Measurements from ENCODE around the gene SRF. TPM values are rescaled to one million over a fixed set of nuclear protein-coding genes. Genes with fewer than 3 reads are reported as not detected.

SRF gene
- total RNA-seq = 35.5 and 40.1 TPM in 2 replicates

- H3K27me3 ChIP-seq (ENCODE audit: control insufficient read depth, insufficient read depth, low read length) = no peaks in the 10 kb centered on the region
- H3K36me3 ChIP-seq (ENCODE audit: control insufficient read depth, insufficient read depth, low read length) = no peaks in the 10 kb centered on the region
- TF ChIP-seq, protein P1, sequence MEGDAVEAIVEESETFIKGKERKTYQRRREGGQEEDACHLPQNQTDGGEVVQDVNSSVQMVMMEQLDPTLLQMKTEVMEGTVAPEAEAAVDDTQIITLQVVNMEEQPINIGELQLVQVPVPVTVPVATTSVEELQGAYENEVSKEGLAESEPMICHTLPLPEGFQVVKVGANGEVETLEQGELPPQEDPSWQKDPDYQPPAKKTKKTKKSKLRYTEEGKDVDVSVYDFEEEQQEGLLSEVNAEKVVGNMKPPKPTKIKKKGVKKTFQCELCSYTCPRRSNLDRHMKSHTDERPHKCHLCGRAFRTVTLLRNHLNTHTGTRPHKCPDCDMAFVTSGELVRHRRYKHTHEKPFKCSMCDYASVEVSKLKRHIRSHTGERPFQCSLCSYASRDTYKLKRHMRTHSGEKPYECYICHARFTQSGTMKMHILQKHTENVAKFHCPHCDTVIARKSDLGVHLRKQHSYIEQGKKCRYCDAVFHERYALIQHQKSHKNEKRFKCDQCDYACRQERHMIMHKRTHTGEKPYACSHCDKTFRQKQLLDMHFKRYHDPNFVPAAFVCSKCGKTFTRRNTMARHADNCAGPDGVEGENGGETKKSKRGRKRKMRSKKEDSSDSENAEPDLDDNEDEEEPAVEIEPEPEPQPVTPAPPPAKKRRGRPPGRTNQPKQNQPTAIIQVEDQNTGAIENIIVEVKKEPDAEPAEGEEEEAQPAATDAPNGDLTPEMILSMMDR (IDR thresholded peaks at IDR 0.05; ENCODE audit: insufficient read depth, low read length, poor library complexity, severe bottlenecking) = no peak
- DNase-seq (ENCODE audit: low read depth) = peak; percentile 97
- H3K4me3 ChIP-seq (ENCODE audit: low read depth, low read length) = peak within 1 kb of the TSS; percentile 91
Observed at GRCh38 chr6:43170931-43171706, at the start of gene SRF. Gene SRF, plus strand, starts transcription at chr6:43171269. Its CDS starts 388 bp downstream, at chr6:43171657.

DNA sequence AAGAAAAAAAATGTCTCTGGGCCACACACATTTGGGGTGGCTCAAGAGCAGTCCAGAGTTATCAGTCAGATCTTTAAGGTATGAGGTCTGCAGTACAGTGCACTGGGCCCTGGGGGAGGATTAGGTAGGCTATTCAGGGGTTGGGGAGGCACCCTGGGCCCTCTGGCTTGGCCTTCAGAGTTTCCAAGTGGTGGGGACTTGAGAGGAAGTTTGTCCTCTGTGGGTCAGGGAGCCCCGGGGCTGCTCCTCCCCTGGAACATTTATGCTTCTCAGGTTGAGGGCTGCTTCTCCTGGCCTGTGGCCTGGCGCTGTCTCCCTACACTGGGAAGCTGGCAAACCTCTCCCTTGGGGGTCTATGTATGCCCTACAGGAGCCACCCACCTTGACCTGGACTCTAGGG lies 48.9 kb upstream of the SRF start:
- TF ChIP-seq, protein P1 (IDR thresholded peaks at IDR 0.05; ENCODE audit: insufficient read depth, low read length, poor library complexity, severe bottlenecking) = no peak
- Histone ChIP-seq H3K4me3 (ENCODE audit: low read depth, low read length) (no peak overlapping the region), H3K27me3 (ENCODE audit: control insufficient read depth, insufficient read depth, low read length) (no peaks in the 10 kb centered on the region), H3K36me3 (ENCODE audit: control insufficient read depth, insufficient read depth, low read length) (peaks cover 1% of the 10 kb centered on the region)
- no peak for DNase-seq (ENCODE audit: low read depth)

DNA sequence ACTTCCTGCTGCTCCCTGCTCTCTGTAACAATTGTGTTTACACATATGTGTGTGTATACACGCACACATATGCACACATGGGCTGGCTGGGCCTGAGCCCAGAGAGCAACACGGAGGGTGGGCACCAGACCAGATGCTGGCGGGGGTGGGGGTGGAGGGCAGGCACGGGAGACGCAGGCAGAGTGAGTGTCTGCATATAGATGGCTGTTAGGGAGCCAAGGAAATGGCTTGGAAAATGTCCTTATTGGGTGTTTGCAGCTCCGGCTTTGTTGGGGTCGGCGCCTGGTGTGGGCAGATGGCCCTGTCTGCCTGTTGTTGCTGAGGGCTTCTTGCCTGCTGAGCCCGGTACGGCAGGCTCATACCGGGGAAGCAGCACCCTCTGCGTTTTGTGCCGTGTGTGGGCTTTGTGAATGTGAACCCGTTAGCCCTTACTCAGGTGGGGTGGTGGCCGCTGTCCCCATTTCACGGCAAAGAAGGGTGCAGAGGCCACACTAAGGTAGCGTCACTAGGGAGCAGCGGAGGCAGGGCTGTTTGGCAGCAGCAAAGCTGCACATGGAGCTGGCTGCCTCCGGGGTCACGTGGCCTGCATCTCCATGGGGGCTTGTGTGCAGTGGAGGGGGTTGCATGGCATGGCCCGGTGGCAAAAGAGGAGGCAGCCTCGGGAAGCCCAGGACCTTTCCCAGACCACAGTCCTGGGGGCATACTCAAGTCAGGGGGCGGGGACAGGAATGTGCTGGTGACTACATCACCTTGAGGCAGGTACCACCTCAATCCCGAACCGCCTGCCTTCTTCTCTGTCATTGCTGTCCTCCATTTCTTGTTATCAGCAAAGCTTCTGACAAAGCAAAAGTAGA lies 47.4 kb upstream of the SRF start:
- no peaks in the 10 kb centered on the region for H3K27me3 ChIP-seq (ENCODE audit: control insufficient read depth, insufficient read depth, low read length)
- DNase-seq (ENCODE audit: low read depth) = no peak
- H3K4me3 ChIP-seq (ENCODE audit: low read depth, low read length) = no peak overlapping the region
- no peaks in the 10 kb centered on the region for H3K36me3 ChIP-seq (ENCODE audit: control insufficient read depth, insufficient read depth, low read length)
- TF ChIP-seq, protein P1 (IDR thresholded peaks at IDR 0.05; ENCODE audit: insufficient read depth, low read length, poor library complexity, severe bottlenecking) = no peak

- H3K4me3 ChIP-seq (ENCODE audit: low read depth, low read length) = no peak overlapping the region
- TF ChIP-seq, protein P1 (IDR thresholded peaks at IDR 0.05; ENCODE audit: insufficient read depth, low read length, poor library complexity, severe bottlenecking) = no peak
- DNase-seq (ENCODE audit: low read depth) = no peak
- H3K27me3 ChIP-seq (ENCODE audit: control insufficient read depth, insufficient read depth, low read length) = no peaks in the 10 kb centered on the region
- no peaks in the 10 kb centered on the region for H3K36me3 ChIP-seq (ENCODE audit: control insufficient read depth, insufficient read depth, low read length)
Observed at GRCh38 chr6:43124481-43124880, 46.6 kb upstream of the SRF start.

GRCh38 chr6:43125119-43125518 lies 46.0 kb upstream of the SRF start:
- no peaks in the 10 kb centered on the region for H3K27me3 ChIP-seq (ENCODE audit: control insufficient read depth, insufficient read depth, low read length)
- no peak overlapping the region for H3K4me3 ChIP-seq (ENCODE audit: low read depth, low read length)
- no peaks in the 10 kb centered on the region for H3K36me3 ChIP-seq (ENCODE audit: control insufficient read depth, insufficient read depth, low read length)
- peak; percentile 19 for DNase-seq (ENCODE audit: low read depth)
- TF ChIP-seq, protein P1 (IDR thresholded peaks at IDR 0.05; ENCODE audit: insufficient read depth, low read length, poor library complexity, severe bottlenecking) = no peak
